ENCODE results near the gene SLC14A1. TPM values are rescaled to one million over a fixed set of nuclear protein-coding genes. Genes with fewer than 3 reads are reported as not detected.

SLC14A1 gene
- total RNA-seq, 1 donor: 254 TPM

- H3K4me3 ChIP-seq (ENCODE audit: low read depth, low read length): no peak overlapping the region
- TF ChIP-seq CTCF (IDR thresholded peaks at IDR 0.05; ENCODE audit: insufficient read depth, low read length): peak; percentile 24
- DNase-seq (ENCODE audit: low read depth): no peak
Observed at GRCh38 chr18:45738660-45739059, 14.7 kb downstream of the SLC14A1 start.

GRCh38 chr18:45739268-45739667 is 15.3 kb downstream of the SLC14A1 start:
- TF ChIP-seq CTCF (IDR thresholded peaks at IDR 0.05; ENCODE audit: insufficient read depth, low read length): no peak
- DNase-seq (ENCODE audit: low read depth): no peak
- H3K4me3 ChIP-seq (ENCODE audit: low read depth, low read length): no peak overlapping the region

GRCh38 chr18:45739848-45740247 is 15.9 kb downstream of the SLC14A1 start:
- no peak for DNase-seq (ENCODE audit: low read depth)
- no peak for TF ChIP-seq CTCF (IDR thresholded peaks at IDR 0.05; ENCODE audit: insufficient read depth, low read length)
- H3K4me3 ChIP-seq (ENCODE audit: low read depth, low read length): no peak overlapping the region

- DNase-seq (ENCODE audit: low read depth): no peak
- TF ChIP-seq CTCF (IDR thresholded peaks at IDR 0.05; ENCODE audit: insufficient read depth, low read length): no peak
- no peak overlapping the region for H3K4me3 ChIP-seq (ENCODE audit: low read depth, low read length)
Observed at GRCh38 chr18:45741056-45741455, 17.1 kb downstream of the SLC14A1 start.

GRCh38 chr18:45745817-45746461 is 22.0 kb downstream of the SLC14A1 start:
- H3K4me3 ChIP-seq (ENCODE audit: low read depth, low read length): no peak overlapping the region
- TF ChIP-seq CTCF (IDR thresholded peaks at IDR 0.05; ENCODE audit: insufficient read depth, low read length): no peak

GRCh38 chr18:45748501-45748900 is 24.5 kb downstream of the SLC14A1 start:
- H3K4me3 ChIP-seq (ENCODE audit: low read depth, low read length): no peak overlapping the region
- no peak for TF ChIP-seq CTCF (IDR thresholded peaks at IDR 0.05; ENCODE audit: insufficient read depth, low read length)
- DNase-seq (ENCODE audit: low read depth): peak; percentile 37

More at GRCh38 chr18:45745817-45746461, 22.0 kb downstream of the SLC14A1 start:
- DNase-seq (ENCODE audit: low read depth): peak; percentile 47
